Fibroblast of villous mesenchyme (primary cell): ENCODE measurements around the gene F8. TPM values are rescaled to one million over a fixed set of nuclear protein-coding genes. Genes with fewer than 3 reads are reported as not detected.
"Not testable (repeated sequence)": the region's sequence is repeated elsewhere in the genome, so short reads cannot be mapped to it uniquely, and the experiment has no call there.

Source experiments
- DNase-seq: peaks from one replicate; pipeline ENCODE4 v3.0.0-alpha.2; 2010; ENCODE audit warnings: low read depth
- H3K4me3 ChIP-seq: 2 replicates; pipeline ENCODE4 v1.5.1; 2011; ENCODE audit warnings: low read depth, mild to moderate bottlenecking, low read length
- total RNA-seq: library from RNA; depleted of rRNA; stranded (reverse); fragments of >200 nt; gene quantifications from 2 replicates; pipeline ENCODE4 v1.2.3, GENCODE V29; 2012
- TF ChIP-seq, protein P1 (sequence below): IDR thresholded peaks from 2 replicates; pipeline ENCODE4 v1.5.1; 2012; ENCODE audit warnings: low read depth, mild to moderate bottlenecking, low read length; ENCODE audit not compliant: insufficient read depth

Gene F8
- total RNA-seq, 1 donor: 2.2 TPM

DNA sequence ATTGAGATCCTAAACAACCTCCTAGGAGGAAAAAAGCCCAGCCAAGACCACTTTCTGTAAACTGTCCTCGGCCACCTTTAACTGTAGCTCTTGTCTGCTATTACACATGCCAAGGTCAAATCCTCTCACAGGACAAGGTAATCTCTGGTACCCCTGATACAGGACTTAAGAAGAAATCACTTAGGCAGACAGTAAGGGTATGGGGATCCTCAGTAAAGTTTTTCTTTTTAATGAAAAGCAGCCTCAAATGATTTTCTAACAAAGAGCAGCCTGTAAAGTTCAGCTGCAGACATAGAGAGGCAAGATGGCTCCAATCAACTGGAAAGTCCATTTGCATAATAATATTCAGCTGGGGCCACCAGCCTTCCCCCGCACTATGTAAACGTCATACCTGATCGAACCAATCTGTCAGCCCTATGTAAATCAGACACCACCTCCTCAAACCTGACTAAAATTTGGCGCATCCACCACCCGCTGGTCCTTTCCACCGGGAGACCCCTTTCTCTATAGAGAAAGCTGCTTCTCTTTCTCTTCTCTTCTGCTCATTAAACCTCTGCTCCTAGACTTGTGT lies 202.7 kb downstream of the F8 start:
- TF ChIP-seq, protein P1, sequence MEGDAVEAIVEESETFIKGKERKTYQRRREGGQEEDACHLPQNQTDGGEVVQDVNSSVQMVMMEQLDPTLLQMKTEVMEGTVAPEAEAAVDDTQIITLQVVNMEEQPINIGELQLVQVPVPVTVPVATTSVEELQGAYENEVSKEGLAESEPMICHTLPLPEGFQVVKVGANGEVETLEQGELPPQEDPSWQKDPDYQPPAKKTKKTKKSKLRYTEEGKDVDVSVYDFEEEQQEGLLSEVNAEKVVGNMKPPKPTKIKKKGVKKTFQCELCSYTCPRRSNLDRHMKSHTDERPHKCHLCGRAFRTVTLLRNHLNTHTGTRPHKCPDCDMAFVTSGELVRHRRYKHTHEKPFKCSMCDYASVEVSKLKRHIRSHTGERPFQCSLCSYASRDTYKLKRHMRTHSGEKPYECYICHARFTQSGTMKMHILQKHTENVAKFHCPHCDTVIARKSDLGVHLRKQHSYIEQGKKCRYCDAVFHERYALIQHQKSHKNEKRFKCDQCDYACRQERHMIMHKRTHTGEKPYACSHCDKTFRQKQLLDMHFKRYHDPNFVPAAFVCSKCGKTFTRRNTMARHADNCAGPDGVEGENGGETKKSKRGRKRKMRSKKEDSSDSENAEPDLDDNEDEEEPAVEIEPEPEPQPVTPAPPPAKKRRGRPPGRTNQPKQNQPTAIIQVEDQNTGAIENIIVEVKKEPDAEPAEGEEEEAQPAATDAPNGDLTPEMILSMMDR: no peak
- H3K4me3 ChIP-seq: no peak overlapping the region
- no peak for DNase-seq

DNA sequence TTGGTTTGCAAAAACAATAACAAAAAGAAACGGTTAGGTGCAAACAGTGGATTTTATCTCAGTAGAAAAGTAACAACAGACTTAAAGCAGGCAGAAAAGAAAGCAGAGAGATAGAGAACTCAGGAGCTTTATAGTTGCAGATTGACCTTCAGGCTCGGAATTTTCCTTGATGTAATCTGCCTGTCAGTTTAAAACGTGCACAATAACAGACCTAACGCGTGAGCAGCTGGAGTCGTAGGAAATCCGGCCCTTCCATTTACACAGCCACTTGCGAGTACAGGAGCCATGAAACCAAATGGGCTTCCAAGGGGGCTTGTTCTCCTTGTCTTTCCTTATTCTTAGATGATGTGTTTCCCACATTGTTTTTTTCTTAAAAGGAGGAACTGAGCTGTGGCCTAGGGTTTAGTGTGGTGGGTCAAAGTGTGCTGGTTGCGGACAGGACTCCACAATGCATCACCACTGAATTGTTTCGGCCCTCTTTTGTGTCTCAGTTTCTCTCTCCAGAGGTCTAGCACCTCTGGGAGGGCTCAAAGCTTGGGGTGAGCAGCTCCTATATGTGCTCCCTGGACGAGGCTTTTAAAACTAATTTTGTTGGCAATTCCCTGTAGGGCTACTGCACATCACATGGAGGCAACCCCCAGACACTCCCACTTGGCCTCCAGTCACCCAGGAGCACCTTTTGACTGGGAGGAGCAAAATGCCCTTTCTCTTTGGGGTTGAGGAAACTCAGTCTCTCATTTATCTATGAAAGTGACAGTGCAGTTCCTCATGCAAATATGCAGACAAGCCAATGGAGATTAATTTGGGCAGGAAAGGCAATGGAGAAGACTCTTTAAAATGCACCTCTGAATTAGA lies 203.4 kb downstream of the F8 start:
- DNase-seq: peak; percentile 5
- TF ChIP-seq, protein P1: no peak
- no peak overlapping the region for H3K4me3 ChIP-seq

DNA sequence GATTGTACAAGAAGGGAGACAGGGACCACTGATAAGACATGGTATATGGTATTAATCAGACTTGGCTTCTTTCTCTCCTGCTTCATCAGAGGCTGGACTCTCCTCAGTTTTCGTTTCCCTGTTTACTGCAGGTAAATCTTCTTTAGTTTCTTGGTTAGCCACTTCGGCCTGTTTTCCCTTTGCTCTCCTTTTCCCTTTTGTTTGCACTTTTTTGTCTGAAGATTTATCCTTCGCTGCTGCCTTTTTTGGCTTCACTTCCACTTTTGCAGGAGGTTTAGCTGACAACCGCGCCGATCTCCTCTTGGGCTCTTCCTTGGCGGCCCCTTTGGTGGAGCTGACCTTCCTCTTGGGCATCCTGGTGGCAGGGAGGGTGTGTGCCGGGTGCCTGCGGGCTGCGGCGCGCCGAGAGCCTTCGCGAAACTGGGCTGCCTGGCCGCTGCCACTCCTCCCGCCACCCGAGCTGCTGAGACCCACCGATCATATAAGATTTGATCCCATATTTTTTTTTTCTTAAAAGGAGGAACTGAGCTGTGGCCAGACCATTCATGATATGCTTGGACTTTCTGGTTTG lies 205.4 kb downstream of the F8 start:
- DNase-seq: not testable (repeated sequence)

DNA sequence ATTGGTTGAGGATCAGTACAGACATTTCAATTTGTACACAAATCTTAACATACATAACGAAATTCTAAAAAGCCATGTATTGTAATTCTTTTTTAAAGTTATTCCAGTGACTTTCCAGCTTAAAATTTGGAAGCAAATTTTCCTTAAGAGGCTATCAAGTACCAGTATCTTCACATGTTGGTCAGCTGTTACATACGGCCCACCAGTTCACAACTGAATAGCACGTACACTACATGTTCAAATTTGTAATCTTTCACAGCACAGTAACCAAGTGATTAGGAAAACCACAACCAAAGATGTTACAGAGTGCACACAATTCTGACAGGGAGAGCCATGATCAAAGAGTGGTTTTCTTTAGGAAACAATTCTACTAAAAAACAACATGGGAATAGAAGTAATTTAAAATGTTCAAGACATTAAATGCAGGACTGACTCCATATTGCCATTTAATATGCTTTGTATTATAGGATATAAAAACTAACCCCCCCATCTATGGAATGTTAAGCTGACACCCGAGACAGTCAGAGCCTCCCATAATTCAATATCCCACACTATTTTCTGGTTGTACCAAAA lies 206.1 kb downstream of the F8 start:
- not testable (repeated sequence) for H3K4me3 ChIP-seq, DNase-seq

More for the DNA sequence above, 205.4 kb downstream of the F8 start:
- H3K4me3 ChIP-seq: not testable (repeated sequence)

DNA sequence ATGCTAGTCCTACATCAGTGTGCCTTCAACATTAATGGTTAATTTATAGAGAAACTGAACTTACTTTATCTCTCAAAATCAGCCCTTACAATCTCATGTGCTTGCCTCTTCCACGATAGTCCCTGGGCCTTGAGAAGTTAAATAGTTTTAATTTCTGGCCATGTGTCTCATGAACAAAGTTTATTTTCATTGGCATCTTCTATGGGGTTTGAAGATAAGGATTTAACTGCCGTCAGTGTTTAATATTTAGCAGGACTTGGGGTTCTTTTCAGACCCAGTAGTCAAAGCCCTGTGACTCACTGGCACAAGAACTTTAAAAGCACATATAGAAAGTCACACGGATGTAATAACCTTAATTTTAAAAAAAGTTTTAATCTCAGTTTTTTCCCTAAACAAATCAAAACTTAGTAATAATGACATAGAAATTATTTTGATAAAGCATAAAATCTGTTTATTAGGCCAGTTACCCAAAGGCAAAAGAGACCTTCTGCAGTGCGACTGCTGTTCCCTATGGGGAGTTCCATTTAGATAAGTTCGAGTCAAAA lies 207.2 kb downstream of the F8 start:
- peak; percentile 66 for DNase-seq
- TF ChIP-seq, protein P1: no peak
- no peak overlapping the region for H3K4me3 ChIP-seq

DNA sequence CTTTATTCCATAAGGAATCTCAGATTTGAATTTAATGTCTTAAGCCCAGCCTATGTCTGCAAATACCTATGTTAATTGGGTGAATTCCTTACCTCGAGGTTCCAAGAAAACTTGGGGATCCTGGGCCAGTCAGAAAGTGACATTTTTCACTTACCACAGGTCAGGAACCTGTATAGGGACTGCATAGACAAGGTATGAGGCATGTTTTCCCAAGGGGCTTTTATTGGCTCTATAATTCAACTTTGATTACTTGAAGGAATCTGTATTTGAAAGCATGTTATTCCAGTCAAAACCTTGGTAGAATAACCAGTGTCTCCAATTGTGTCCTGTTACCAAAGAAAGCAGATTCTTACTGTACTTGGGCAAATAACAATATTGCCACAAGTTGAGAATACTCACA lies 208.7 kb downstream of the F8 start:
- TF ChIP-seq, protein P1: no peak
- no peak overlapping the region for H3K4me3 ChIP-seq
- DNase-seq: no peak

DNA sequence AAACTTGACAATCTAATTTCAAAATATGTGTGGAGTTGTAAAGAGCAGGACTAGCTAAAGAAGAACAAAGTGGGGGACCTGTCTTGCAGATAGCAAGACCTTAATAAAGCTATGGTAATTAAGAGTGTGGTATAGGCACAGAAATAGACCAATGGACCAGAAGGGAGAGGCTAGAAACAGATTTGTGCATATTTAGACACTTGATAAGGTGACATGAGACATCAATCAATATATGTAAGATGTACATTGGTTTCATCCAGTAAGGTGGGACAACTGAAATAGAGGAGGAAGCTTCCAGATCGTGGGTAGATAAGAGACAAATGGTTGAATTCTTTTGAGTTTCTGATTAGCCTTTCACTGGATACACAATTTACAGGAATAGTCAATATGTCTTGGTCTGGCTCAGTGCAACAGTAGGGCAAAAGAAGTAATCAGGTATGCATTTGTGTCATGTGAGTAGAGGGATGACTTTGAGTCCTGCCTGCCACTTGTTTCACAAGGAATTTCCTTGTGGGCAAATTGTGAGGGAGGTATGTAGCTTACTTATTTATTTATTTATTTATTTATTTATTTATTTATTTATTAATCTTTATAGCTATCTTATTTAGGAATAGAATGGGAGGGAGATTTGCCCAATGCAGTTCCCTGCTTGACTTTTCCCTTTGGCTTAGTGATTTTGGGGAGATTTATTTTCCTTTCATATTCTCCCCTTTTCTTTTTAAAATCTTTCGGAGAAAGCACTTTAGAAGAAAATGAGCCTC lies 210.0 kb downstream of the F8 start:
- no peak for DNase-seq
- TF ChIP-seq, protein P1: no peak
- H3K4me3 ChIP-seq: no peak overlapping the region
